ENCODE measurements around the gene GTF2A1L. TPM values are rescaled to one million over a fixed set of nuclear protein-coding genes. Genes with fewer than 3 reads are reported as not detected.

The GTF2A1L gene
- total RNA-seq, 1 donor from 2014 or later = 3.7 TPM

- DNase-seq (ENCODE audit: low spot score) = no peak
- Mint-ChIP-seq H3K9me3 (no peaks in the 10 kb centered on the region), H3K27me3 (ENCODE audit: insufficient read depth, low read depth) (peaks cover 2% of the 10 kb centered on the region), H3K27ac (peak overlapping the region; percentile 64), H3K4me1 (peaks cover 27% of the 10 kb centered on the region), H3K36me3 (no peaks in the 10 kb centered on the region), H3K4me3 (no peak overlapping the region)
- Histone ChIP-seq H3K27me3 (no peaks in the 10 kb centered on the region), H2AFZ (replicated peaks) (no peak overlapping the region), H3K27ac (no peak overlapping the region), H3K9ac (no peak overlapping the region), H3K4me3 (no peak overlapping the region), H4K20me1 (ENCODE audit: low read depth) (no peaks in the 10 kb centered on the region), H3K9me3 (ENCODE audit: low read depth) (no peaks in the 10 kb centered on the region), H3K4me1 (peaks cover 30% of the 10 kb centered on the region), H3K4me2 (no peak overlapping the region), H3F3A (ENCODE audit: low read depth) (no peaks in the 10 kb centered on the region), H3K79me2 (ENCODE audit: low read depth) (no peaks in the 10 kb centered on the region), H3K36me3 (no peaks in the 10 kb centered on the region)
- TF ChIP-seq CTCF (IDR thresholded peaks at IDR 0.05) = no peak
- TF ChIP-seq EZH2 (IDR thresholded peaks at IDR 0.05) = no peak
- no peak for TF ChIP-seq EZH2phosphoT487 (IDR thresholded peaks at IDR 0.05)
Observed at GRCh38 chr2:48728840-48729239, 111.2 kb downstream of the GTF2A1L start.

Small RNA genes within 50 kb of the gene (small RNA-seq; reads per million reads assigned to genes)
- gene TPT1P11 = not detected

Other genes with a start within 250 kb of the GTF2A1L start
- 14.1 and 29.1 TPM in 2 replicates for gene PPP1R21, start 177.1 kb upstream of the GTF2A1L start, total RNA-seq (ENCODE audit: low replicate concordance)
- 36.7 and 51.7 TPM in 2 replicates for gene STON1, start 87.7 kb upstream of the GTF2A1L start, total RNA-seq (ENCODE audit: low replicate concordance)
- not detected in 2 replicates for gene LHCGR, start 137.9 kb downstream of the GTF2A1L start, total RNA-seq (ENCODE audit: low replicate concordance)